OCI-LY1 (cell line): Measurements from ENCODE around the gene OR4K5.

Experiments used
- CTCF ChIP-seq: fragments of 200-600 bp; sonication (generic), shearing (Covaris generic); IDR thresholded peaks from 2 replicates; pipeline ENCODE4 v1.5.1; 2017; ENCODE audit warnings: mild to moderate bottlenecking, antibody characterized with exemption, low read length, moderate library complexity, mixed read lengths
- EZH2 ChIP-seq: fragments of 200-600 bp; sonication (generic), shearing (Covaris generic); IDR thresholded peaks from 2 replicates; pipeline ENCODE4 v1.8.0; 2017; ENCODE audit warnings: borderline replicate concordance, mixed run types, mild to moderate bottlenecking, antibody characterized with exemption, low read length, moderate library complexity, mixed read lengths

- TF ChIP-seq CTCF, result no peak
- TF ChIP-seq EZH2, result no peak
These were observed 47.2 kb upstream of the OR4K5 start for GRCh38 chr14:19873178-19873577.
